HG03066 (cell line): ENCODE measurements around the gene ITGB8.
A peak's percentile ranks its signal among the peaks of the same experiment; 100 is the strongest.

Experiments used
- ATAC-seq: cut with Tn5 transposase; IDR thresholded peaks from one replicate; pipeline ENCODE4 v1.9.1; 2021; ENCODE audit warnings: low read depth; ENCODE audit not compliant: unreplicated experiment

The ITGB8 gene

DNA sequence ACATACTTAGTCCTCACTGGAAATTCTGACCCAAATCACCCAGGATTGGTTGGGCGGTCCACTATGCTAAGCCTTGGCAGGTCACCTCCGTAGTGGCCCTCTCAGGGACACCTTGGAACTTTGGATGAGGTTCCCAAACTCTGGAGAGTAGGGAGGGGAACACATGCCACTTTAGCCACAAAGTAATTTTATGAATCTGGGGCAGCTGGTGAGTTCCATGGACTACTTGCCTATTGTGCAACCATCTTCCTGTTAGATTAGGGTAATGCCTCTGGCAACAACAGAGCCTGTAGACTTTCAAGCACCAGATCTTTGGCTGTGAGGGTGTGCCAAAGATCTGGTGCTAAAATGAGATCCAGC lies 77.7 kb downstream of the ITGB8 start:
- ATAC-seq, result no peak

GRCh38 chr7:20409961-20410360 lies 79.3 kb downstream of the ITGB8 start:
- ATAC-seq, result no peak

- ATAC-seq, result no peak
Measured at GRCh38 chr7:20411372-20411771, 80.7 kb downstream of the ITGB8 start.

DNA sequence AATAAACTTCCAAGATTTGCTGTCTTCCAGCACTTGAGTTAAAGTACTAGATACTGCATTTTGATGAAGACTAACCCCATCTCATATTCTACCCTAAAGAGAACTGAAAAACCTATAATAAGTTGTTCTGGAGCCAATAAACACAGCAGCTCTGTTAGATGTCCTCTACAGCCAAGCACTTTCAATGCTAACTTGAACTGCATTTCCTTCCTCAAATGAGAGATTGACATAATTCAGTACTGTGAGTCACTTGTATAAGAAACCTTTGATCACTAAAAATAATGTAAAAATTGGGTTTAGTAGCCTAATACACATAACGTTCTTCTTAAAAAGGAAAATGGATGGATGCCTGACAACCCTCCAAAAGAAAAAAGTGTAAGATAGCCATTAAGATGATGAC lies 81.3 kb downstream of the ITGB8 start:
- ATAC-seq, result no peak

GRCh38 chr7:20417260-20417659 lies 86.6 kb downstream of the ITGB8 start:
- no peak for ATAC-seq

- no peak for ATAC-seq
Measured at GRCh38 chr7:20417675-20418382, 87.1 kb downstream of the ITGB8 start.

- no peak for ATAC-seq
Measured at GRCh38 chr7:20424500-20424899, 93.8 kb downstream of the ITGB8 start.

DNA sequence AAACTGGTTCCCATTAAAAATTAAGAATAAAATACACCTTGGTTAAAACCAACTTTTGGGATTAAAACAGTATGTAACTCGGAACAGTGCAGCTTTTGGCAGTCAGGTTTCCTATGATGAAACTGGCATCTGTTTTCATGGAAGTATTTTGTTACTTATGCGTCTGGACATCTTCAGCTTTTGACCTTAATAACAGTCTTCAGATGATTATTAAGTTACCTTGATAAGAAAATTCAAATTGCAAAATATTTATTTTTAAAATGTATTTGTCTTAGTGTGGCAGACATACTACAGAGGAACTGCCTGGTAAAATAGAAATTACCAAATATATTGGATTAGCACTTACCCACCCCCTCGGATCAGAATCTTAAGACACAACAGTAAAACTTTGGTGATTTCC lies 100.0 kb downstream of the ITGB8 start:
- ATAC-seq, result no peak

DNA sequence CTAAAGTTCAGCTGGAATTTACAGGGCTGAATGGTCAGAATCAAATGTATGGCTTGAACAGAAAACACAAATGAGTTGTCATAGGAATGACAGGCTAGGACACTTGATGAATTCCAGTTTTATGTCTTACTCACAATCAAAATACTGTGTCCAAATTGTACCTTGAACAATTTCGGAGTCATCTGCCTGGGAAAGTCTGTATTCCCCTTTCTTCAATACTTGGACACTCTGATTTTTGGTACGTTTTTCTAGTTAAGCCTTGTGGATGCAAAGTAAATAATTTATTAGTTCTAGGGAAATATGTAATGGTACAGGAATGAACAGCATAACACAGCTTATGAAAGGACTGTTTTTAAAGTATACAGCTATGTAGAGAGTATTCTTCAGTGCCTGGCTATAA lies 100.4 kb downstream of the ITGB8 start:
- no peak for ATAC-seq

- no peak for ATAC-seq
Measured at GRCh38 chr7:20432071-20432470, 101.4 kb downstream of the ITGB8 start.

DNA sequence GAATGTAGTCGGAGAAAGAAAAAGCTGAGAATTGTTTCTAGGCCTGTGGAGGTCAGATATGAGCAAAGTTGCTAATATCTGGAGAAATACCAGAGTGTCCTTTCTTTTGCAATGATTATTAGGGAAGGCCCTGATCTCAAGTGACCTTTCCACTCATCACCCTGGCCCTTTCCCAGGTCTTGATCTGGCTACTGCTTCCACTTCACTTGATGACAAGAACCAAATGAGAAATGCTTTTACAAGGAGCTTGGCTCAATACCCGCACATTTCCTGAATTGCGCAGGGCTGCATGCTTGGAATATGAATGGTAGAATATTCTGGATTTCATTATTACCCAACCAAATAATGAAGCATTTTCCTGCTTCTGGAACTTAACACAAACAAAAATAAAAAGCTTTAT lies 104.6 kb downstream of the ITGB8 start:
- no peak for ATAC-seq

DNA sequence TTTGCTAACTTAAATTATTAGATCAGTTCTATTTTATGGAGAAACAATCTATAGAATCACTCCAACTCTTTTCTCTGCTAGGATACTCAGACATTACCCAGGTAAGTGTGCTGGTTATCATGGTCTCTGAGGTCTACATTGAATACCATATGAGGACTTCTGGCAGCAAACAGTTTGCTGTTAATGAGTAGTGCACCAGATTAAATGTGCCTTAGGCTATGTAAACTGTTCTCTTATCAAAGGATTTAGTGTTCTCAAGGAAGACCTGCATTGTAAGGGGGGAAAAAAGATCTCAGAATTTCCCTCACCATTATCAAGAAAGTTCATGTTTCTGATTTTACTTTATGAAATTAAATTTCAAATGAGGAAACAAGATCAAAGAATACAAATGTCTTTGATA lies 107.5 kb downstream of the ITGB8 start:
- no peak for ATAC-seq

DNA sequence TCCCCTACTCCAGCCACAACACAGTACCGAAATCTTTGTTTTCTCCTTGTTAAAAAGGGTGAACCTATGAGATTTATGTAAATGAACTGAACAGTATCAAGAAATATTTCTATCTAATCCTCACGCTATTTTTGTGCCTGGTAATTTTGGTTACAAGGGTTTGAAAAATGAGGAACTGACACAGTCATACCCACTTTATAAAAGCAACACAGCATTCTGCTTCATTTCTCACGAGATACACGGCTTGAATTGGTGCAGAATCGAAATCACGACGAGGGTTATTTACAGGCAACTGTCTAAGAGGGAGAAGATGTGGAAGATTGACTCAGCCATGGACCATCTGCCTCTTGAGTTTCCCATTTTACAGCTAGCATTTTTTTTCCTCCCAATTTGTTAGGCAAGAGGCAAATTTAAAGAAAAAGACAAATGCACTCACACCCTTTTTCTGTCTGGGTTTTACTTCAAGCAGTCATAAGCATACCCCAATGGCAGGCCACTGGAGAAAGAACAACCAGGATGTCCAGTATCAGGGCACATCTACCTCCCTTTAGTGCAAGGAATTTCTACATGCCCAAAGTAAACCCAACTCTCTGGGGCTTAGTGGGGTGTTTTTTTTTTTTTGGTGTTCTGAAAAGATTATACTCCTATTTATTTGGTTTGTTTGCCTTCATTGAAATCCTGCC lies 108.1 kb downstream of the ITGB8 start:
- peak; percentile 88 for ATAC-seq

GRCh38 chr7:20439416-20440185 lies 108.9 kb downstream of the ITGB8 start:
- ATAC-seq, result no peak

- no peak for ATAC-seq
Measured at GRCh38 chr7:20440472-20441105, 109.9 kb downstream of the ITGB8 start.

GRCh38 chr7:20441346-20441745 lies 110.6 kb downstream of the ITGB8 start:
- no peak for ATAC-seq

- ATAC-seq, result no peak
Measured at GRCh38 chr7:20441991-20442441, 111.3 kb downstream of the ITGB8 start.

DNA sequence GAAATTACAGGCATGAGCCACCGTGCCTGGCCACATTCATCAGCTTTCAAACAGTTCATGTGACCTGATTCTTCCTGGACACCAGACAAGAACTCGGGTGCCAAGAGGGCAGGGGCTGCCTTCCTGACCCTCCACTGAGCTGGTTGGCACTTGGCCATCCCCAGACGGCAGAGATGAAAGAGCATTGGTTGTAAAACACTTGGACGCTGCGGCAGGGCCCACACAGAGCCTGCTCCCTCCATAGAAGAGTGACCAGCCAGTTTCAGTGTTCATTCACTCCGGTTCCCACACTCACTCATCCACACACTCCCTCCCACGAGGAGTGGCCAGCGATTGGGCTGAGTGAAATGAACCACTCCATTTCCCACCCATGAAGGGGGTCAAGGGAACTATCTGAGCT lies 112.3 kb downstream of the ITGB8 start:
- no peak for ATAC-seq

- no peak for ATAC-seq
Measured at GRCh38 chr7:20444030-20444800, 113.5 kb downstream of the ITGB8 start.

DNA sequence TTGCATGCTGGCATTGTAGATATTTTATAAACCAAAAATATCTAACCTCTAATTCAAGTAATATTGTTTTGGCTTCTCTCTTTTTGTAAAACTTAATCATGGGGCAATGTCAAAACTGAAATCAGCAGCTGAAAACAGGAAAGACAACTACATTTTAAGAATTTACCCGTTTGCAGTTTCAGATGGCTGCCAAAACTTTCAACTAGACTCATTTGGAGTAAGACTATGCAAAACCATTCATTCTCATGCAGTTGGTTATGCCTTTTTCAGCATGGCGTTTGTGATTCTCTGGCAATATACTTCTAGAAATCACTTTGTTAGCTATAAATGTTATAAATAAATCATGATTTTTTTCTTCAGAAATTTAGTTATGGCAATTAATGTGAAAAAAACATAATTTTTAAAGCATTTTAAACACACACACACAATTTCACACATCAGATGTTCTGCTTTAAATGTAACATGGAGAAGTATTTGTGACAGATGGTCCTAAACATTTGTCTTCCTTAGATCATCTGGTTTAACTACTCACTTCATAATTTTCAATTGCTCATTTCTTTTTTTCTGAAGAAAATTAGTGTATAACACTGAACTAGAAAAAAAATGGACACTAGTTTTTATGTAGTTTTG lies 116.4 kb downstream of the ITGB8 start:
- ATAC-seq, result peak; percentile 74
